ENCODE measurements around the gene CYP26C1.

Gene CYP26C1, protein sequence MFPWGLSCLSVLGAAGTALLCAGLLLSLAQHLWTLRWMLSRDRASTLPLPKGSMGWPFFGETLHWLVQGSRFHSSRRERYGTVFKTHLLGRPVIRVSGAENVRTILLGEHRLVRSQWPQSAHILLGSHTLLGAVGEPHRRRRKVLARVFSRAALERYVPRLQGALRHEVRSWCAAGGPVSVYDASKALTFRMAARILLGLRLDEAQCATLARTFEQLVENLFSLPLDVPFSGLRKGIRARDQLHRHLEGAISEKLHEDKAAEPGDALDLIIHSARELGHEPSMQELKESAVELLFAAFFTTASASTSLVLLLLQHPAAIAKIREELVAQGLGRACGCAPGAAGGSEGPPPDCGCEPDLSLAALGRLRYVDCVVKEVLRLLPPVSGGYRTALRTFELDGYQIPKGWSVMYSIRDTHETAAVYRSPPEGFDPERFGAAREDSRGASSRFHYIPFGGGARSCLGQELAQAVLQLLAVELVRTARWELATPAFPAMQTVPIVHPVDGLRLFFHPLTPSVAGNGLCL

GRCh38 chr10:93059975-93060886 is at the start of gene CYP26C1:
Gene CYP26C1, plus strand, starts transcription at chr10:93060798. Its CDS starts 466 bp downstream, at chr10:93061264.
- no peak for DNase-seq (ENCODE audit: low read depth)

DNA sequence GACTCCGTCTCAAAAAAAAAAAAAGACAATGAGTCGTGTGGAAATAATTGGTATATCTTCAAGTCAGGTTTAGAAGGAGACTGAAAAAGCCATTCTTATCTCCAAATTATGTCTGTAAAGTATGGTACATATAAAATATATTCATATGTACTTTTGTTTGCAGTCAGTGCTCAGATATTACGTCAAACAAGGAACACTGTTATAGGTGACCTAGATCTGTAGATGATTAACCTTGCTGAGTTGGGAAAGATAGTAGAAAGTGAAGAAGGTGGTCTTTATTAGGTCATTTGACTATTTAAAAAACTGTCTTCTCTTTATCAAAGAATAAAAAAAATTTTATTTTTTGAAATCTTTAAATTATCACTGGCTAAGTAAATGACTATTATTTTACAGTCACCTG is 44.9 kb upstream of the CYP26C1 start:
- DNase-seq (ENCODE audit: low read depth) = no peak

- DNase-seq (ENCODE audit: low read depth) = no peak
Observed at GRCh38 chr10:93023013-93023650, 37.5 kb upstream of the CYP26C1 start.

DNA sequence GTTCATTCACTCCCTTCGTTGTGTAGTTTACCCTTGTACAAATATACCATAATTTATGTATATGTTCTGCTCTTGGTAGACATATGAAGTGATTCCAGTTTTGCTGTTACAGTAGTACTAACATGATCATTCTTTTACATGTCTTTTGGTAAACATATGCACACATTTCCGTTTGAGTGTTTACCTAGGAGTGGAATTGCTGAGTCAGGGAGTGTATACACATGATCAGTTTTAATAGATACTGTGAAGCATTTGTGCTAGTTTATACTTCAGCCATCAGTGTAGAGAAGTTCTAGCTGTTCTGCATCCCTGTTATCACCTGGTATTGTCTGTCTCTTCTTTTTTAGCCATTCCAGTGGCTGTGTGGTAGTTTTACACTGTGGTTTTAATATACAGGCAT is 34.5 kb upstream of the CYP26C1 start:
- DNase-seq (ENCODE audit: low read depth) = no peak

GRCh38 chr10:93027508-93027907 is 33.1 kb upstream of the CYP26C1 start:
- no peak for DNase-seq (ENCODE audit: low read depth)

DNA sequence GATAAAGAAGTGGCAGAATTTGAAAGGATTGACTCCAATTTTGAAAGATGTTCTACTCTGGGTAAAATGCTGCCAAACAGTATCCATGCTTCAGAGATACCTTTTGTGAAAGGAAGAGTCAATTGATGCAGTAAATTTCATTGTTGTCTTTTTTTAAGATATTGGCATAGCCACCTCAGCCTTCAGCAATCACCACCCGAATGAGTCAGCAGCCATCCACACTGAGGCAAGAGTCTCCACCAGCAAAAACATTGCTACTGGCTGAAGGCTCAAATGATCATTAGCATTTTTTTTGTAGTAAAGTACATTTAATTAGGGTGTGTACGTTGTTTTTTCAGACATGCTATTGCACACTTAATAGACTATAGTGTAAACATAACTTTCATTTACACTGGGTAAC is 31.7 kb upstream of the CYP26C1 start:
- DNase-seq (ENCODE audit: low read depth) = no peak

DNA sequence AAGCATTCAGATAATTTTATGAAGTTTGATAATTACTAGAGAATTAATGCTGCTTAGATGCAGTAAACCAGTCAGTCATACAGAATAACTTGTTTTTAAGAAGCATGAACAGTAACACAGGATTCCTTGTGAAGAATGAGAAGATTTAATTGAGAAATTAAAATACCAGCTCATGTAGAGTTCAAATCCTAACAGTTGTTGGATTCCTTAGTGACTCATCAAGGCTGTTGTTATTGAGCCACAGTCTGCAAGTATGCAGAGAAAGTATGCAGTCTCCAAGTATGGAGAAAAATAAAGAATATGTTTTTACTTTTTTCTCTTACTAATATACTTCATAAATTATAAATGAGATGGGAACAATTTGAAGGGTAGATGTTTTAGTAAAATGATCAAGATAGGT is 30.2 kb upstream of the CYP26C1 start:
- DNase-seq (ENCODE audit: low read depth) = no peak

GRCh38 chr10:93032105-93032808 is 28.3 kb upstream of the CYP26C1 start:
- DNase-seq (ENCODE audit: low read depth) = no peak

GRCh38 chr10:93032809-93033137 is 27.8 kb upstream of the CYP26C1 start:
- DNase-seq (ENCODE audit: low read depth) = no peak

DNA sequence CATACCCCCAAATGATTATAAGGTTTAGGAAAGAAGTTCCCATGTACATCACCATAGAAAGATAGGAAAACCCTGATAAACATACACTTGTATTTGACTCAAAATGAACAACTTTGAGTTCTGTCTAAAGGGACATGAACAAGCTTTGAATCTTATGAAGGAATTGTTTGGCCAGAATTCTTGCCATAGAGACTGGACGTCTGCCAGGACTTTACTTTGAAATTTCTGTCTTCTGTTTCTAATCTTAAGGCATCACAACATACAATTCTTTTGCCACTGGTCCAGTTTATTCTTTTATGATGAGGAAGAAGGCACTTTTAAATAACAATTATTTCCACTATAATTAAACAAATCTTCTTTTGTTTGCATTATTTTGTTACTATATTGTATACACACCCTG is 26.2 kb upstream of the CYP26C1 start:
- no peak for DNase-seq (ENCODE audit: low read depth)

DNA sequence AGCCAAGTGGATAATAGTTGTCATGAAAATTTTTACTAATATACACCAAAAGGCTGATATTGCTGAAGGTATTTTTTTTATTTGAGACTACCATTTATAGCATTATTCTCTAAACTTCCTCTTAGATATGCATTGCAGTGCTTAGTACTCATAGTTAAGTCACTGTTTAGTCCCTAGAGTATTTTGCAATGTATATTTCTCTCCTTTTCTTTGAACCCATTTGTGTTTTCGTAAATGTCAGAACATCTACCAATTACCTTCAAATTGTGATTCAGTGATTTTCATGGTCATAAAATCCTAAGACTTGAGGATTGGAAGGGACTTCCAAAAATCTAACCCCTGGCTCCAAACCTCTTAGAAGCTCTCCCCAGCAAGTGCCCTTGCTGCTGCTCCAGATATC is 21.5 kb upstream of the CYP26C1 start:
- no peak for DNase-seq (ENCODE audit: low read depth)

DNA sequence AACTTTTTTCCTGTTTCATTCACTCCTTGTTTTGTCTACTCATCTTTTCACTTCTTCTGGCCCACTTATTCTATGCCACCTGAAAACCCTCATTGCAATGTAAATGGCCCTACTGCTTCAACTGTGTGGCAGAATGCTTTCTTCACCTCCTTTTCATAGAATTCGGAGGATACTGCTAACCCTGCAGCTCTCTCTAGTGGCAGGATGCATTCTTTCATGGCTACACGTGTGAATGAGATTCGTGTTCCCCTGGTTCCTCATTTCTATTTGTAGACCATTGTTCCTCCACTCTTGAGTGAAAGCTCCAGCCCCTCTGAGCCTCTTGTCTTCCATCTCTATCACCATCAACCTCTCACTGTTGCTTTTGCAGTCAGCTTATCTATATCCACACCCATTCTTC is 20.9 kb upstream of the CYP26C1 start:
- DNase-seq (ENCODE audit: low read depth) = no peak

DNA sequence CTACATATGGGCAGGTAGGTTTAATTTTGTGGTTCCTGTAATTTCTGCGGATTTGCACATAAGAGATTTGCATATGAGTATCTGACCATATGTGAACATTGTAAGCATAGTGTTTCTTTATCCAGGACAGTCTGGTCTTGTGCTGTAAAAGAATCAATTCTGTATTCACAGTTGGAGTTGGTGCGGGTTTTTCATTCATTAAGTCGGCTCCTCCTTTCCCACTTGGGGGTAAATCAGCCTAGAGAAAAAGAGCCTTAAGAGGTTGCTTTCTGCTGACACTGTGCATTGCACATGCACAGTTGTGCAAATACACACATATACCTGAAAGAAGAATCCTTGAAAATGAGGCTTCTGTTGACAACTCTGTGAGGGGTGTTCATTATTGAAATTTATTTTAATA is 6.1 kb upstream of the CYP26C1 start:
- DNase-seq (ENCODE audit: low read depth) = no peak

DNA sequence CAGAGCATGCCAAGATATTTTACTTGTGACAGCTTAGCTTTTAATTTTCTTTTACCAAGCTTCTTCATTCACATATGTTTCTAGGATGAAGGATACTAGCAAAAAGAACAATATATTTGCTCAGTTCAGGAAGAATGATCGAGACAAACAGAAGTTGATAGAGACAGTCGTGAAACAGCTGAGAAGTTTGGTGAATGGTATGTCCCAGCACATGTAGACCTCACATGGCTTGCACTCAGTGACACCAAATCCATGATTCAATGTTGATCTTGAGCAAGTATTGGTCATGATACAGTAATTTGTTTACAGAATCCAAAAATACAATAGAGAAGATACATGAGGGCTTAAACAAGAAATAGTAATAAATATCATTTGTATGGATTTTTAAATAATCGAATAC is 2.5 kb upstream of the CYP26C1 start:
- no peak for DNase-seq (ENCODE audit: low read depth)

DNA sequence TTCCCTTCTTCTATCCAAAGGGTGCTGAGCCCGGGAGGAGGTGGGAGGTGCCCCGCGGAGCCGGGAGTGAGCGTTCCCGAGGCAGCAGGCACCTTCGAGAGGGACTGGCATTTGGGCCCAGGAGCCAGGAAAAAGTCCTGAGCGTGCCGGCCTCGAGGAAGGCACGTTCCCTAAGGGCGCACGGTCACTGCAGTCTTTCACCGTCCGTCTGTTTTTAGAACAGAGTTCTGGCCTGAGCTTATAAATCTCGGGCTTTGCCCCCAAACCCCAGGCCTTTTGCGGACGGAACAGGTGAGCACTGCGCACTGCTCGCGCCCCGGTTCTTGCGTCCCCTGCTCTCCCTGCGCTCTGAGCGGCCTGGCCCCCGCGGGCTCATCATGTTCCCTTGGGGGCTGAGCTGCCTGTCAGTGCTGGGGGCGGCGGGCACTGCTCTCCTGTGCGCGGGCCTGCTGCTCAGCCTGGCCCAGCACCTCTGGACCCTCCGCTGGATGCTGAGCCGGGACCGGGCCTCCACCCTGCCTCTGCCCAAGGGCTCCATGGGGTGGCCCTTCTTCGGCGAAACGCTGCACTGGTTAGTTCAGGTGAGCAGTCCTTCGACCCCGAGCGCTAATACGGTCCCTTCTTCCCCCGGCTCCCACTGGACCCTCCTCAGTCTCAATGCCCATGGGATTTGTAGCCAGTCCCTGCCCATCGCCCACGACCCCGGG is 442 bp downstream of the CYP26C1 start:
- no peak for DNase-seq (ENCODE audit: low read depth)

DNA sequence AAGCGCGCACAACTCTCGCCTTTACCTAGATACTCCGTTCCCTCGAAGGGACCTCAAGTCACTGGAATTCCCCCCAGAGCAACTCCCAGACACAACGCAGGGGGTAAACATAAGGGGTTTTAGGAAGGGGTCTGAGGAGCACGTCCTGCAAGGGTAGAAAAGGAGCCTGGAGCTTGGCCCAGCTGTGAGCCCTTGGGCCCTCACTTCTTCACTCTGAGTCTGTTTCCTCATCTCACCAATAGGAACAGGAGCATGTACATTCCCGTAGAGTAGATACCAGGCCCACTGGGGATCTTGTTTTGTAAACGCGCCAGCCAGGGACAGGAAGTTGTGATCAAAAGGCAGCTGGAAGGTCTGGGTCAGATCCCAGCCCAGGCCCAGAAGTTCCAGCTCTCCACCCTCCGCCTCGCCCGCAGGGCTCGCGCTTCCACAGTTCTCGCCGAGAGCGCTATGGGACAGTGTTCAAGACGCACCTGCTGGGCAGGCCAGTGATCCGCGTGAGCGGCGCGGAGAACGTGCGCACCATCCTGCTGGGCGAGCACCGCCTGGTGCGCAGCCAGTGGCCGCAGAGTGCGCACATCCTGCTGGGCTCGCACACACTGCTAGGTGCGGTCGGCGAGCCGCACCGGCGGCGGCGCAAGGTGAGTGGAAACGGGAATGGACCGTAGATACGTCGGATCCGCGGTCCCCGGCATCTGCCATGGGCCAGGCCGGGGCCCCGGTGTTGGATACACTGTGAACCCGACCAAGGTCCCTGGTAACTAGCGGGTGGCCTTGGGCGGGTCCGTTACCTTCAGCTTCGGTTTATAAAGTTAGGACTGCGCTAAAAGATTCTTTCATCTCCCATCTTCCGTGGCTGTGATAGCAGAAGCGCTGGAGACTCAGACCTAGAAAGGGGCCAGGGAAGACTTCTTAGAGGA is 1.3 kb downstream of the CYP26C1 start:
- no peak for DNase-seq (ENCODE audit: low read depth)

- no peak for DNase-seq (ENCODE audit: low read depth)
Observed at GRCh38 chr10:93062514-93063143, 2.0 kb downstream of the CYP26C1 start.

GRCh38 chr10:93063144-93063976 is 2.8 kb downstream of the CYP26C1 start:
- DNase-seq (ENCODE audit: low read depth) = no peak
